ENCODE measurements around the gene AKAP8. TPM values are rescaled to one million over a fixed set of nuclear protein-coding genes. Genes with fewer than 3 reads are reported as not detected.

Gene AKAP8
- total RNA-seq, 4 donors from 2014 or later: 21.6 to 75.2 (median 47.5) TPM

DNA sequence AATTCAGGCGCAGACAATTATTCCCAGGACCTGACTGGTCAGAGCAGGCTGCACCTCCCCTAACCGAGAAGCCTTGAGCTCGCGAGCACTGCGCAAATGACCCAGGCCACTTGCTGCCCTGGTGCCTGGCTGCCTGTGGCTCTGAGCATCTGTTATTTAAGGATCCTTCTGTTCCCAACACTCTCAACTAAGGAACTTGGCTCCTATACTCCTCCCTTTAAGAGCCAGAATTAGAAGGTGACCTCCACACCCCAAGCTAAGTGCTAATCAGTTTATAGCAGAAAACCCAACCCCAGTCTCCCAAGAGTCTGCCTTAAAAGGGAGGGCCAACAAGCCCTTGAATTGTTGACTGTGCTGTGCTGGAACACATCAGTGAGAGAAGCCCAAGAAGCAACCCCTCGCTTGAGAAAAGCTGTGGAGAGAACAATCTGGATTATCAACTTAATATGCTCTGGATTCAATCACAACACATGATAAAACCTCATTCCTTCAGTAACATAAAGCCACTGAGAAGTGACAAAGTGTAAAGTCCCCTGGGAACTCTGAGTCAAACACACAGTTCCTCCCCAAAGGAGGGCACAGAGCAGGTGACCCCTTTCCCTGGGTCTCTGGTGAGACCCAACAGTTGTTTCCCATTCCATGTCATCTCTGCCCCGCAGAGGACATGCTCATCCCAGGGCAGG lies 24.7 kb upstream of the AKAP8 start:
- H3K4me3 ChIP-seq: no peak overlapping the region
- DNase-seq: no peak
- TF ChIP-seq POLR2A (IDR thresholded peaks at IDR 0.05): no peak
- peak in 1 of 3 donors; percentile 24 for TF ChIP-seq POLR2AphosphoS5 (IDR thresholded peaks at IDR 0.05)

GRCh38 chr19:15403151-15403531 lies 23.6 kb upstream of the AKAP8 start:
- H3K27ac ChIP-seq: peak overlapping the region; percentile 57 to 79 (median 61)
- no peak for DNase-seq
- H3K27me3 ChIP-seq: no peaks in the 10 kb centered on the region
- in situ Hi-C loops (cut with MboI; ENCODE audit: low pct_ligation_motif_present in 1 of 4, low pct_unique_long_range_greater_than_20kb in 1 of 4, low sequenced_read_pairs in 3 of 4): no loop called here
- H3K4me3 ChIP-seq: no peak overlapping the region
- H3K36me3 ChIP-seq: peaks cover 0 to 31% (median 15%) of the 10 kb centered on the region in 4 donors
- WGBS, 2 donors (ENCODE audit: low coverage in 1 of 2): 94 to 100% methylated on average over 3 to 10 of the region's 10 CpGs
- no peaks in the 10 kb centered on the region for H3K9me3 ChIP-seq
- peaks cover 8 to 54% (median 17%) of the 10 kb centered on the region in 4 donors for H3K4me1 ChIP-seq
- TF ChIP-seq EP300 (IDR thresholded peaks at IDR 0.05; ENCODE audit: low read depth) (no peak), POLR2A (IDR thresholded peaks at IDR 0.05) (no peak), CTCF (IDR thresholded peaks at IDR 0.05) (no peak), POLR2AphosphoS5 (IDR thresholded peaks at IDR 0.05) (no peak)
- intact Hi-C loops (cut with DNase I; ENCODE audit: low total_unique reads): no loop called here

More for the DNA sequence above, 24.7 kb upstream of the AKAP8 start:
- no peaks in the 10 kb centered on the region for H3K9me3 ChIP-seq
- in situ Hi-C loops (cut with MboI; ENCODE audit: low pct_ligation_motif_present in 1 of 4, low pct_unique_long_range_greater_than_20kb in 1 of 4, low sequenced_read_pairs in 3 of 4) (no loop called here), intact Hi-C loops (cut with DNase I; ENCODE audit: low total_unique reads) (no loop called here)
- 74% methylated on average over 7 of the region's 7 CpGs; no CpG with 5 or more reads in 1 of the 2 donors for WGBS, 2 donors (ENCODE audit: low coverage in 1 of 2)
- peaks cover 0 to 24% (median 9%) of the 10 kb centered on the region in 4 donors for H3K36me3 ChIP-seq
- peak overlapping the region; percentile 57 to 79 (median 61) for H3K27ac ChIP-seq
- H3K27me3 ChIP-seq: no peaks in the 10 kb centered on the region
- peaks cover 8 to 54% (median 17%) of the 10 kb centered on the region in 4 donors for H3K4me1 ChIP-seq

DNA sequence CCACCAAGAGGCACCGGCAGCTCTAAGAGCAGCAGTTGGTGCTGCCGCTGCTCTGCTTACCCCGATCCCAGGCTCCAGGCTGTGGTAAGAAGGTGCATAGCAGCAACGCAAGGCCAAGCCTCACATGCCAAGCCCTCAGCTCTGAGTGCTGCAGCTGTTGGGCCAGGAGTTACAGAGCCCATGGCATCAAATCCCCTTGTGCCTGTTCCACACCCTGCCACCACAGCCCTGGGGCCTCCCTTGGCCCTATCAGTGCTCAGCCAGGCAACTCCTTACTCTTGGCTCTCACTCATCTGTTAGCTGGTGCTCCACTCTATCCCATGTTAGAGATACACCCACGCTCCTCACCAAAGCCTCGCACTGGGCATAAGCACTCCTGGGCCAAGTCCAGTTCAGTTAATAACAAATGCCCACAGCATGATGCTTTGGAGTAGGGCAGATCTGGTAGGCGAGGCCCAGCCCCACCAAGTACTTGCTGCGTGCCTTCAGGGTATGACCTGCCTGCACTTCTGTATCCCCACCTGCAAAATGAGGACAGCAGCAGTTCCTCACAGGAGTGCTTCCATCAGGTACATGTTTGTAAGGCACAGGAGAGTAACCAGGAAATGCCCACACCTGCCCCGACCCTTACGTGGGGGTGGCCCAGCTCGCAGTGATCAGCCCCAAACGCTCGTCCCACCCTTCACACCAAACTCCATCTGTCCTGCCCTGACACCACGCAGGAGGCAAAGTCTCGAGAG lies 23.0 kb upstream of the AKAP8 start:
- peaks cover 8 to 49% (median 17%) of the 10 kb centered on the region in 4 donors for H3K4me1 ChIP-seq
- peak overlapping the region in 3 of 4 donors; percentile 57 to 79 (median 59) for H3K27ac ChIP-seq
- no peaks in the 10 kb centered on the region for H3K9me3 ChIP-seq
- H3K4me3 ChIP-seq: no peak overlapping the region
- WGBS, 2 donors (ENCODE audit: low coverage in 1 of 2): 88% methylated on average over 15 of the region's 15 CpGs; no CpG with 5 or more reads in 1 of the 2 donors
- intact Hi-C loops (cut with DNase I; ENCODE audit: low total_unique reads): no loop called here
- H3K27me3 ChIP-seq: no peaks in the 10 kb centered on the region
- in situ Hi-C loops (cut with MboI; ENCODE audit: low pct_ligation_motif_present in 1 of 4, low pct_unique_long_range_greater_than_20kb in 1 of 4, low sequenced_read_pairs in 3 of 4): no loop called here
- TF ChIP-seq POLR2A (IDR thresholded peaks at IDR 0.05) (no peak), POLR2AphosphoS5 (IDR thresholded peaks at IDR 0.05) (no peak), EP300 (IDR thresholded peaks at IDR 0.05; ENCODE audit: low read depth) (no peak), CTCF (IDR thresholded peaks at IDR 0.05) (no peak)
- peaks cover 0 to 35% (median 16%) of the 10 kb centered on the region in 4 donors for H3K36me3 ChIP-seq
- DNase-seq: no peak

GRCh38 chr19:15401397-15401710 lies 21.8 kb upstream of the AKAP8 start:
- in situ Hi-C loops (cut with MboI; ENCODE audit: low pct_ligation_motif_present in 1 of 4, low pct_unique_long_range_greater_than_20kb in 1 of 4, low sequenced_read_pairs in 3 of 4): no loop called here
- Histone ChIP-seq H3K4me1 (peaks cover 8 to 39% (median 14%) of the 10 kb centered on the region in 4 donors), H3K27me3 (no peaks in the 10 kb centered on the region), H3K27ac (no peak overlapping the region), H3K36me3 (peaks cover 0 to 48% (median 21%) of the 10 kb centered on the region in 4 donors), H3K9me3 (no peaks in the 10 kb centered on the region), H3K4me3 (no peak overlapping the region)
- no peak for TF ChIP-seq POLR2A (IDR thresholded peaks at IDR 0.05)
- TF ChIP-seq EP300 (IDR thresholded peaks at IDR 0.05; ENCODE audit: low read depth): no peak
- TF ChIP-seq CTCF (IDR thresholded peaks at IDR 0.05): no peak
- no peak for TF ChIP-seq POLR2AphosphoS5 (IDR thresholded peaks at IDR 0.05)
- 100% methylated on average over 10 of the region's 17 CpGs; no CpG with 5 or more reads in 1 of the 2 donors for WGBS, 2 donors (ENCODE audit: low coverage in 1 of 2)
- intact Hi-C loops (cut with DNase I; ENCODE audit: low total_unique reads): no loop called here
- DNase-seq: no peak
